Thoracic aorta (tissue), 2 donors: Measurements from ENCODE around the gene KCNK17. TPM values are rescaled to one million over a fixed set of nuclear protein-coding genes. Genes with fewer than 3 reads are reported as not detected.
A peak's percentile ranks its signal among the peaks of the same experiment; 100 is the strongest.

Experiments used
- ATAC-seq: fragments of 150-250 bp; one replicate; pipeline ENCODE4 v1.8.0; 2017; ENCODE audit warnings: low read depth; ENCODE audit not compliant: insufficient number of reproducible peaks, low FRiP score
- DNase-seq: peaks from one replicate; pipeline ENCODE4 v3.0.0-alpha.2; 2020; ENCODE audit warnings: low spot score
- H3K27ac ChIP-seq, 2 donors: fragments of 200-600 bp; sonication (generic); 1 replicate in 1 of 2; 2 replicates in 1 of 2; pipeline ENCODE4 v1.5.1; 2016; ENCODE audit warnings: mild to moderate bottlenecking in 2 of 2, moderate library complexity in 2 of 2
- H3K27me3 ChIP-seq: fragments of 200-600 bp; sonication (generic); replicated peaks from 2 replicates; pipeline ENCODE4 v1.6.0; 2016; ENCODE audit warnings: mild to moderate bottlenecking; ENCODE audit not compliant: insufficient read depth
- H3K36me3 ChIP-seq: fragments of 200-600 bp; sonication (generic); one replicate; pipeline ENCODE4 v1.5.1; 2016
- H3K4me1 ChIP-seq, 2 donors: fragments of 200-600 bp; sonication (generic); 1 replicate in 1 of 2; 2 replicates in 1 of 2; pipeline versions ENCODE4 v1.5.1 to v1.6.0; 2016; ENCODE audit warnings: low read depth in 2 of 2, mild to moderate bottlenecking in 1 of 2; ENCODE audit not compliant: control insufficient read depth in 1 of 2
- H3K4me3 ChIP-seq: fragments of 200-600 bp; sonication (generic); 2 replicates; pipeline ENCODE4 v1.5.1; 2016; ENCODE audit warnings: mild to moderate bottlenecking
- H3K9me3 ChIP-seq: fragments of 200-600 bp; sonication (generic); 2 replicates; pipeline ENCODE4 v1.5.1; 2016
- CTCF ChIP-seq: fragments of 200-600 bp; sonication (generic); IDR thresholded peaks from one replicate; pipeline ENCODE4 v1.5.1; 2019; ENCODE audit warnings: antibody characterized with exemption
- total RNA-seq, 2 donors: library from RNA; depleted of rRNA; stranded (reverse); fragments of >200 nt; gene quantifications; one replicate each; pipeline versions ENCODE4 v1.1.0 to v1.2.3, GENCODE V29; 2016

Gene KCNK17
- total RNA-seq, 2 donors from 2014 or later = 11.6 to 20.9 TPM

GRCh38 chr6:39347206-39347605 lies 33.0 kb upstream of the KCNK17 start:
- no peak for TF ChIP-seq CTCF
- Histone ChIP-seq H3K4me1 (peaks cover 18 to 48% of the 10 kb centered on the region in 2 donors), H3K36me3 (no peaks in the 10 kb centered on the region), H3K27me3 (no peaks in the 10 kb centered on the region), H3K27ac (no peak overlapping the region), H3K9me3 (no peaks in the 10 kb centered on the region), H3K4me3 (no peak overlapping the region)
- ATAC-seq = no peak
- DNase-seq = no peak

GRCh38 chr6:39344821-39345280 lies 30.6 kb upstream of the KCNK17 start:
- Histone ChIP-seq H3K4me3 (peak overlapping the region; percentile 0), H3K9me3 (no peaks in the 10 kb centered on the region), H3K27ac (peak overlapping the region; percentile 61 to 69), H3K27me3 (no peaks in the 10 kb centered on the region), H3K36me3 (no peaks in the 10 kb centered on the region), H3K4me1 (peaks cover 32 to 70% of the 10 kb centered on the region in 2 donors)
- DNase-seq (no peak), ATAC-seq (no peak)
- no peak for TF ChIP-seq CTCF

GRCh38 chr6:39343396-39343870 lies 29.2 kb upstream of the KCNK17 start:
- ATAC-seq (no peak), DNase-seq (no peak)
- no peak overlapping the region for H3K4me3 ChIP-seq
- H3K27me3 ChIP-seq = no peaks in the 10 kb centered on the region
- peak overlapping the region; percentile 52 to 69 for H3K27ac ChIP-seq
- no peaks in the 10 kb centered on the region for H3K36me3 ChIP-seq
- H3K4me1 ChIP-seq = peaks cover 42 to 82% of the 10 kb centered on the region in 2 donors
- no peaks in the 10 kb centered on the region for H3K9me3 ChIP-seq
- no peak for TF ChIP-seq CTCF

GRCh38 chr6:39342692-39343395 lies 28.6 kb upstream of the KCNK17 start:
- ATAC-seq (no peak), DNase-seq (no peak)
- Histone ChIP-seq H3K27ac (peak overlapping the region; percentile 52 to 69), H3K4me3 (no peak overlapping the region), H3K27me3 (no peaks in the 10 kb centered on the region), H3K36me3 (no peaks in the 10 kb centered on the region), H3K9me3 (no peaks in the 10 kb centered on the region), H3K4me1 (peaks cover 42 to 88% of the 10 kb centered on the region in 2 donors)
- no peak for TF ChIP-seq CTCF

GRCh38 chr6:39341937-39342336 lies 27.7 kb upstream of the KCNK17 start:
- DNase-seq = no peak
- no peaks in the 10 kb centered on the region for H3K27me3 ChIP-seq
- TF ChIP-seq CTCF = no peak
- no peaks in the 10 kb centered on the region for H3K36me3 ChIP-seq
- H3K9me3 ChIP-seq = no peaks in the 10 kb centered on the region
- no peak overlapping the region for H3K4me3 ChIP-seq
- ATAC-seq = no peak
- H3K27ac ChIP-seq = peak overlapping the region; percentile 15 to 79
- H3K4me1 ChIP-seq = peaks cover 42 to 83% of the 10 kb centered on the region in 2 donors
